ENCODE results near the gene ENO3.

- TF ChIP-seq ZNF384 (IDR thresholded peaks at IDR 0.05) (no peak), HDGF (IDR thresholded peaks at IDR 0.05; ENCODE audit: borderline replicate concordance) (no peak)
Observed at GRCh38 chr17:4908301-4908700, 42.6 kb upstream of the ENO3 start.

Data from HEK293T (cell line).